Measurements from ENCODE around the gene DNASE1L2.
"Not testable (repeated sequence)": the region's sequence is repeated elsewhere in the genome, so short reads cannot be mapped to it uniquely, and the experiment has no call there.

Gene DNASE1L2

DNA sequence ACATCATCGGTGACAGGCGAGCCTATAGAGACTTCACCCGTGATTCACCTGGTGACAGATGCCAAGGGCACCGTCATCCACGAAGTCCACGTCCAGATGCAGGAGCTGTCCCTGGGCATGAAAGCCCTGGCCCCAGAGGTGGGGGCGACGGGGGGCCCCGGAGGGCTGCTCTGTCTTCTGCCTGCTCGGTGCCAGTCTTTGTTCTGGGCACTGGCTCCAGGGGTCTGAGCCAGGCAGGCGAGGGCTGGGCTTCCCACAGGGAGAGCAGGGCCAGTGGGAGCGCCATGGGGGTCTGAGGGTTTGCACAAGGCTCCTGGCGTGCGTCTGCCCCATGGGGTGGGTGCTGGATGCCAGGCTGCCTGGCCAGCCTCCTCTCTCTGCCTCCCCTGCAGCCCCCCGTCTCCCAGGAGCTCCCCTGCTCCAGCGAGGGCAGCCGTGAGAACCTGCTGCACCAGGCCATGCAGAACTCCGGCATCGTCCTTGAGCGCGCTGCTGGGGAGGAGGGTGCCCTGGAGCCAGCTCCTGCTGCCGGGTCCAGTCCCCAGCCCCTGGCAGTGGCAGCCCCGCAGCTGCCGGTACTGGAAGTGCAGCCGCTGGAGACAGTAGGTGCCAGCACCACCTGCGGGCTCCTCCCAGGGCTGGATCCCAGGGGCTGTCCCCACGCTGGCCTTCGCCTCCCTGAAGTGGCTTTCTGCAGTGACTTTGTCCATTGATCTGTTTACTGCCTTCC lies 3.0 kb upstream of the DNASE1L2 start:
- DNase-seq (ENCODE audit: low read depth in 1 of 2, low spot score in 1 of 2), result no peak
- TF ChIP-seq JUND (IDR thresholded peaks at IDR 0.05; ENCODE audit: low read depth), result no peak
- in situ Hi-C loops (cut with HindIII; ENCODE audit: low pct_unique_long_range_greater_than_20kb, low sequenced_read_pairs), result no loop called here

DNA sequence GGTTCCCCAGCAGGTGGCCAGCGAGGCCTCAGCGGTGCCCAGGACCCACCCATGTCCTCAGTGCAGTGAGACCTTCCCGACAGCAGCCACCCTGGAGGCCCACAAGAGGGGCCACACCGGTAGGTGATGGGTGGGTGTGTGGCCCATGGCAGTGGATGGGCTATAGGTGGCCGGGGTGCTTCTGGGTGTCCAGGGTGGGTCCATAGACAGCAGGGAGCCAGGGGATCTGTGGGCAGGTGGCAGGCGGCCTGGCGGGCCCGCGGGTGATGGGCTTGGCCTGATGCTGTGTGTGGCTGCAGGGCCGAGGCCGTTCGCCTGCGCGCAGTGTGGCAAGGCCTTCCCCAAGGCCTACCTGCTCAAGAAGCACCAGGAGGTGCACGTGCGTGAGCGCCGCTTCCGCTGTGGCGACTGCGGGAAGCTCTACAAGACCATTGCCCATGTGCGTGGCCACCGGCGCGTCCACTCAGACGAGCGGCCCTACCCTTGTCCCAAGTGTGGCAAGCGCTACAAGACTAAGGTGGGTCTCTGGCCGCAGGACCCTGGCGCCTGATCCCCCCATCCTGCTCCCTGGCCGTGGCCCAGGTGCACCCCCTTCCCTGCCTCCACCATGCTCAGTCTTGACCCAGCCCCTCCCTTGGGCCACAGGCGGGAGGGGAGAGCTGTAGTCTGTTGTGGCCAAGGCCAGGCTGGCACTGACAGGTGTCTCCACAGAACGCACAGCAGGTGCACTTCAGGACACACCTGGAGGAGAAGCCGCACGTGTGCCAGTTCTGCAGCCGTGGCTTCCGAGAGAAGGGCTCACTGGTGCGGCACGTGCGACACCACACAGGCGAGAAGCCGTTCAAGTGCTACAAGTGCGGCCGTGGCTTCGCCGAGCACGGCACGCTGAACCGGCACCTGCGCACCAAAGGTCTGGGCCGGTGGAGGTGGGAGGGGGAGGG lies 2.1 kb upstream of the DNASE1L2 start:
- in situ Hi-C loops (cut with HindIII; ENCODE audit: low pct_unique_long_range_greater_than_20kb, low sequenced_read_pairs), result no loop called here
- no peak for TF ChIP-seq JUND (IDR thresholded peaks at IDR 0.05; ENCODE audit: low read depth)
- no peak for DNase-seq (ENCODE audit: low read depth in 1 of 2, low spot score in 1 of 2)

- DNase-seq (ENCODE audit: low read depth in 1 of 2, low spot score in 1 of 2), result no peak
- in situ Hi-C loops (cut with HindIII; ENCODE audit: low pct_unique_long_range_greater_than_20kb, low sequenced_read_pairs), result no loop called here
- no peak for TF ChIP-seq JUND (IDR thresholded peaks at IDR 0.05; ENCODE audit: low read depth)
These were observed 1.5 kb upstream of the DNASE1L2 start for GRCh38 chr16:2234813-2235170.

GRCh38 chr16:2235234-2235651 lies 1.0 kb upstream of the DNASE1L2 start:
- in situ Hi-C loops (cut with HindIII; ENCODE audit: low pct_unique_long_range_greater_than_20kb, low sequenced_read_pairs), result no loop called here
- DNase-seq (ENCODE audit: low read depth in 1 of 2, low spot score in 1 of 2), result no peak
- no peak for TF ChIP-seq JUND (IDR thresholded peaks at IDR 0.05; ENCODE audit: low read depth)

DNA sequence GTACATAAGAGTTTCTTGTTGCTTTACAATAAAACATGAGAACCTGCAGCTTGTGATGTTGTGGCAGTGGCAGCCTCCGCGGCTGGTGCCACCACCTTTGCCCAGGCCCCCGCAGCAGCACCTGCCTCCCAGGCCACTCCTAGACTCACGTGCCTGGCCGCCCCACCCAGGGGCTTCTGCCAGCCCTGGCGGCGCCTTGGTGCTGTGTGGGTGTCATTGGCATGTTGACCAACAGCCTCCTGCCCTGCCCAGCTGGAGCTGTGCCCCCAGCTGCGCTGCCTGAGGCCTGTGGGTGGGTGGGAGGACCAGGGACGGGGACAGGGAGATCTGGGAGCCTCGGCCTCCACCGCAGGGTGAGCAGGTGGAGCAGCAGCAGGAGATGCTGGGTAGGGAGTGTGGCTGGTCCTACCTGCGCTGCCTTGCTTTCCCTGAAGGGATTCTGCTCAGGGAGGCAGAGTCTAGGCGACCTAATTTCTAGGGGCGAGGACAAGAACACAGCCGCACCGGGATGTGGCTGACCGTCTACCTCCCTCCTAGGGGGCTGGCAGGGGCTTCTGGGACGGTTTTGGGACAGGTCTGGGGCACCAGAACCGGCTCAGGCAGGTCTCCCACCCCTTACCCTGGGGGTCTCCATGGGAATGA lies 428 bp upstream of the DNASE1L2 start:
- DNase-seq (ENCODE audit: low read depth in 1 of 2, low spot score in 1 of 2), result no peak
- TF ChIP-seq JUND (IDR thresholded peaks at IDR 0.05; ENCODE audit: low read depth), result no peak
- in situ Hi-C loops (cut with HindIII; ENCODE audit: low pct_unique_long_range_greater_than_20kb, low sequenced_read_pairs), result no loop called here

DNA sequence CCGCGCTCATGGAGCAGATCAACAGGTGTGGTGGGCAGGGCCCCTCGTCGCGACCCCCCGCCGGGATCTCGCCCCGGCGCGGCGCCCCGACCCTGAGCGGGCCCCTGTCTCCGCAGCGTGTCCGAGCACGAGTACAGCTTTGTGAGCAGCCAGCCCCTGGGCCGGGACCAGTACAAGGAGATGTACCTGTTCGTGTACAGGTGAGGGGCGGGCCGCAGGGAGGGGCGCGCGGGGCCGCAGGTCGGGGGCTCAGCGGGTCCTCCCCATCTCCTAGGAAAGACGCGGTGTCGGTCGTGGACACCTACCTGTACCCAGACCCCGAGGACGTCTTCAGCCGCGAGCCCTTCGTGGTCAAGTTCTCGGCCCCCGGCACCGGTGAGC lies 848 bp downstream of the DNASE1L2 start:
- no peak for TF ChIP-seq JUND (IDR thresholded peaks at IDR 0.05; ENCODE audit: low read depth)
- DNase-seq (ENCODE audit: low read depth in 1 of 2, low spot score in 1 of 2), result no peak
- in situ Hi-C loops (cut with HindIII; ENCODE audit: low pct_unique_long_range_greater_than_20kb, low sequenced_read_pairs), result no loop called here

DNA sequence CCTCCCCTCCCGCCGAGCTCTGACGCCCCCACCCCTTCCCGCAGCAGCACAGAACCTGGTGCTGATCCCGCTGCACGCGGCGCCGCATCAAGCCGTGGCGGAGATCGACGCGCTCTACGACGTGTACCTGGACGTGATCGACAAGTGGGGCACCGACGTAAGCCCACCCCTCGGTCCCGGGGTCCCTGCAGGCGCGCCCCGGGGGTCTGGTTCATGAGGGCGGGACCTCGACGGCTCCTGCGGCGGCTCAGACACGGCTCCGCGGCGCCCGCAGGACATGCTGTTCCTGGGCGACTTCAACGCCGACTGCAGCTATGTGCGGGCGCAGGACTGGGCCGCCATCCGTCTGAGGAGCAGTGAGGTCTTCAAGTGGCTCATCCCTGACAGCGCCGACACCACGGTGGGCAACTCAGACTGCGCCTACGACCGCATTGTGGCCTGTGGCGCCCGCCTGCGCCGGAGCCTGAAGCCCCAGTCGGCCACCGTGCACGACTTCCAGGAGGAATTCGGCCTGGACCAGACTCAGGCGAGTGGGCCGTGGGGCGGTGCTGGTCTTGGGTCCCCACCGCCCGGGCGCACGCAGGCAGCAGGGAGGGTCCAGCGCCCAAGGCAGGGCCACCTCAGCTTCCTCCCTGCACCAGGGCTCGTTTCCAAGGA lies 1.4 kb downstream of the DNASE1L2 start:
- DNase-seq (ENCODE audit: low read depth in 1 of 2, low spot score in 1 of 2), result no peak
- no peak for TF ChIP-seq JUND (IDR thresholded peaks at IDR 0.05; ENCODE audit: low read depth)
- in situ Hi-C loops (cut with HindIII; ENCODE audit: low pct_unique_long_range_greater_than_20kb, low sequenced_read_pairs), result no loop called here

- DNase-seq (ENCODE audit: low read depth in 1 of 2, low spot score in 1 of 2), result no peak
- no peak for TF ChIP-seq JUND (IDR thresholded peaks at IDR 0.05; ENCODE audit: low read depth)
- in situ Hi-C loops (cut with HindIII; ENCODE audit: low pct_unique_long_range_greater_than_20kb, low sequenced_read_pairs), result no loop called here
These were observed 2.0 kb downstream of the DNASE1L2 start for GRCh38 chr16:2238150-2238837.

DNA sequence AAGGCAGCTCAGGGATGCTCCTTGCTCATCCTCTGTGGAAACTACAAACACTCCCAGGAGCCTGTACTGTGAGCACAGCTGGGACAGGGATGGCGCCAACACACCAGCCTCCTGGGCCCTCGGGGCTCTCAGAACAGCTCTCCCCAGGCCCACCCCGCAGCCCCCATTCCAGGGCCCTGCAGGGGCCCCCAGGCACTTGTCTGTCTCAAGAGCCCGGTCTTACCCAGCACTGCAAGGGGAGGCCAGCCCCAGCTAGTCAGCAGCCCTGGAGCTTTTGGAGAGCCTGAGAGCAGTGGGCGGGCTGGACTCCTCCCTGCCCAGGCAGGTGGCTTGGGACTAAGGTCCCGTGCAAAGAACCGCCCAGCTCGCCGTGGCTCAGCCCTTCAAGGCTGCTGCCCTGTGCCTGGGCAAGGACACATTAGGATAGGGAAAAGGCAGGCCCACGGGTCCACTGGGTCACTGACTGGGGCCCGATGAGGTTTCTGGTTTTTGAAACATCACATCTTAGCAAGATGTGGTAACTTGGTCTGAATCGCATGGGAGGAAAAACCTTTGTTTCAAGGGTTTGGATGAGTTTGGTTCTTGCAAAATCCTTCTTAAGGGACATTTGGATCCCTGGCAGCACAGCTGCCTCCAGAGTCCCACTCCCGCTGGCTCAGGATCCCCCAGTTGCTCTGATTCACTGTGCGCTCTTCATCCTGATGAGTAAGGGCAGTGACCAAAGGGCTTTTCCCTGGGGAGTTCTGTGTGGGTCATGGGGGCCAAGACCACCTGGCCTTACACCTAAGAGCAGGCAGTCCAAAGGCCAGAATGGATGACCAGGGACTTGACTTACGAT lies 2.8 kb downstream of the DNASE1L2 start:
- in situ Hi-C loops (cut with HindIII; ENCODE audit: low pct_unique_long_range_greater_than_20kb, low sequenced_read_pairs), result no loop called here
- DNase-seq (ENCODE audit: low read depth in 1 of 2, low spot score in 1 of 2), result no peak
- no peak for TF ChIP-seq JUND (IDR thresholded peaks at IDR 0.05; ENCODE audit: low read depth)

DNA sequence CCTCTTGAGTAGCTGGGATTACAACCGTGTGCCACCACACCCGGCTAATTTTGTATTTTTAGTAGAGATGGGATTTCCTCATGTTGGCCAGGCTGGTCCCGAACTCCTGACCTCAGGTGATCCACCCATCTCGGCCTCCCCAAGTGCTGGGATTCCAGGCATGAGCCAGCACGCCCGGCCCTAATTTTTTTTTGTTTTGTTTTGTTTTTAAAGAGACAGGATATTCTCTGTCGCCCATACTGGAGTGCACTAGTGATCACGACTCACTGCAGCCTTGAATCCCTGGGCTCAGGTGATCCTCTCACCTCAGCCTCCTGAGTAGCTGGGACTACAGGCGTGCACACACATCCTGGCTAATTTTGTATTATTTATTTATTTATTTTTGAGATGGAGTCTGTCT lies 4.1 kb downstream of the DNASE1L2 start:
- in situ Hi-C loops (cut with HindIII; ENCODE audit: low pct_unique_long_range_greater_than_20kb, low sequenced_read_pairs); DNase-seq (ENCODE audit: low read depth in 1 of 2, low spot score in 1 of 2): not testable (repeated sequence)

GRCh38 chr16:2242598-2242997 lies 6.4 kb downstream of the DNASE1L2 start:
- DNase-seq (ENCODE audit: low read depth in 1 of 2, low spot score in 1 of 2), result no peak
- TF ChIP-seq JUND (IDR thresholded peaks at IDR 0.05; ENCODE audit: low read depth), result no peak
- in situ Hi-C loops (cut with HindIII; ENCODE audit: low pct_unique_long_range_greater_than_20kb, low sequenced_read_pairs), result no loop called here

Measured in T47D (cell line).